Measurements from ENCODE around the gene BACE1. TPM values are rescaled to one million over a fixed set of nuclear protein-coding genes. Genes with fewer than 3 reads are reported as not detected.

The BACE1 gene
- total and polyA plus RNA-seq, 2 experiments from 2014 or later = 2.4 to 7.2 TPM

- Histone ChIP-seq H3K27ac (ENCODE audit: low read depth) (no peak overlapping the region), H3K4me3 (no peak overlapping the region), H3F3A (replicated peaks; ENCODE audit: low read depth) (no peaks in the 10 kb centered on the region), H4K20me1 (replicated peaks; ENCODE audit: insufficient read depth) (no peaks in the 10 kb centered on the region), H3K79me2 (replicated peaks; ENCODE audit: insufficient read depth) (no peaks in the 10 kb centered on the region), H3K4me2 (peak overlapping the region; percentile 11; the same call in 1 of the 2 replicates), H3K36me3 (ENCODE audit: insufficient read depth) (no peaks in the 10 kb centered on the region), H2AFZ (no peak overlapping the region), H3K9me2 (ENCODE audit: insufficient read depth) (no peaks in the 10 kb centered on the region), H3K27me3 (ENCODE audit: insufficient read depth) (no peaks in the 10 kb centered on the region), H3K4me1 (ENCODE audit: insufficient read depth) (peaks cover 34% of the 10 kb centered on the region)
- no peak overlapping the region for H3K27ac Mint-ChIP-seq
- H3K4me3 Mint-ChIP-seq = no peak overlapping the region
- H3K4me1 Mint-ChIP-seq = peaks cover 41% of the 10 kb centered on the region
- no peak for TF ChIP-seq POLR2AphosphoS5 (IDR thresholded peaks at IDR 0.05; ENCODE audit: low read depth)
- TF ChIP-seq ZNF462 (CRISPR knock-in tag; IDR thresholded peaks at IDR 0.05) = no peak
- no peak for TF ChIP-seq ZNF114 (CRISPR knock-in tag; IDR thresholded peaks at IDR 0.05)
- no peak for TF ChIP-seq ZNF331 (CRISPR knock-in tag; IDR thresholded peaks at IDR 0.05; ENCODE audit: low read depth)
- no peak for TF ChIP-seq CREB1 (CRISPR knock-in tag; IDR thresholded peaks at IDR 0.05; ENCODE audit: low read depth)
- no peak for TF ChIP-seq CTCF (conservative IDR thresholded peaks at IDR 0.05; ENCODE audit: low read depth in 2 of 2)
- no peak for TF ChIP-seq STAT1 (IDR thresholded peaks at IDR 0.05; ENCODE audit: unreplicated experiment)
- TF ChIP-seq JUNB (IDR thresholded peaks at IDR 0.05; ENCODE audit: unreplicated experiment) = no peak
- no peak for TF ChIP-seq NANOG (IDR thresholded peaks at IDR 0.05; ENCODE audit: borderline replicate concordance)
- H3K9me3 Mint-ChIP-seq = no peaks in the 10 kb centered on the region
- ATAC-seq = no peak
- H3K36me3 Mint-ChIP-seq (ENCODE audit: low read depth) = no peaks in the 10 kb centered on the region
- DNase-seq (ENCODE audit: low spot score) = no peak
- H3K27me3 Mint-ChIP-seq (ENCODE audit: insufficient read depth, low read depth, poor library complexity) = peaks cover 19% of the 10 kb centered on the region
These were observed 13.0 kb downstream of the BACE1 start for GRCh38 chr11:117303101-117303500.

Data from GM23338 (cell line).